SK-N-SH treated with all-trans-retinoic acid at 6 μM for 48 hours (cell line): ENCODE measurements around the gene GOLGA1.

Source experiments
- CSDC2 ChIP-seq: fragments of 250-450 bp; sonication (Bioruptor Pico); IDR thresholded peaks from 2 replicates; pipeline ENCODE4 v1.5.0; 2020; ENCODE audit warnings: mild to moderate bottlenecking, moderate library complexity
- ESRRG ChIP-seq: fragments of 250-450 bp; sonication (Bioruptor Pico); IDR thresholded peaks from 2 replicates; pipeline ENCODE4 v1.6.1; 2021; ENCODE audit warnings: mild to moderate bottlenecking
- OSR1 ChIP-seq: fragments of 250-450 bp; sonication (Bioruptor Pico); IDR thresholded peaks from 2 replicates; pipeline ENCODE4 v1.8.0; 2022; ENCODE audit warnings: moderate library complexity, mild to moderate bottlenecking, inconsistent platforms
- RARB ChIP-seq: fragments of 250-450 bp; sonication (Bioruptor Pico); IDR thresholded peaks from 2 replicates; pipeline ENCODE4 v1.8.0; 2021; ENCODE audit warnings: mild to moderate bottlenecking, moderate library complexity
- TCF4 ChIP-seq: fragments of 250-450 bp; sonication (Bioruptor Pico); IDR thresholded peaks from 2 replicates; pipeline ENCODE4 v1.8.0; 2021; ENCODE audit warnings: mild to moderate bottlenecking, moderate library complexity, borderline replicate concordance
- ZNF8 ChIP-seq: fragments of 450-650 bp; formaldehyde crosslinking; IDR thresholded peaks from 2 replicates; pipeline ENCODE4 v1.5.0; 2020; ENCODE audit warnings: mild to moderate bottlenecking, moderate library complexity
- TF ChIP-seq, protein P1 (sequence below): fragments of 250-450 bp; sonication (Bioruptor Pico); IDR thresholded peaks from 2 replicates; pipeline ENCODE4 v1.8.0; 2020; ENCODE audit warnings: mild to moderate bottlenecking, moderate library complexity, borderline replicate concordance
- TF ChIP-seq, protein P2 (sequence below): fragments of 250-450 bp; sonication (Bioruptor Pico); IDR thresholded peaks from 2 replicates; pipeline ENCODE4 v1.5.0; 2020; ENCODE audit warnings: mild to moderate bottlenecking, moderate library complexity

DNA sequence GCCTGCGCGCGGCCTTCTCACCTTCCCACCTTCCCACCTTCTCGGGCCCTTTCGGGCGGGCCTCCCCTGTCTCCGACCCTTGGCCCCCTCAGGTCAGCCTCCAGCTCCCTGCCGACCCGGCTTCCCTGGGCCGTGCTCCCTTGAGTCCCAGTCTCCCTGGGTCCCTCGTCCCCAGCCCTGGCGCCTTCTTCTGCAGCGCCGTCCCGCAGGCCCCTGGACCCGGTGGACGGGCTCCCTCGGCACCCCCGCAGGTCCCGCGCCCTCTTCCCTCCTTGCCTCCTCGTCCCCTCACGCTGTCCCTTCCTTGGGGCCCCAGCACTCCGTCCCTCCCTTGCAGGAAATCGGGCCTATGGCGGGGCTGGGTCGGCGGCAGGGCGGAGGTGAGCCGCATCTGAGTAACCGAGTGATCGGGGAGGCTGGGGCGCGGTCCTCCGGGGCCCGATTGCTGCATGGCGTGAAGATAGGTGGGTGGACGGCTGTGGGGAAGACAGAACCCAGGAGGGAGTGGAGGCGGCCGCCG is 71.4 kb downstream of the GOLGA1 start:
- TF ChIP-seq, protein P1, sequence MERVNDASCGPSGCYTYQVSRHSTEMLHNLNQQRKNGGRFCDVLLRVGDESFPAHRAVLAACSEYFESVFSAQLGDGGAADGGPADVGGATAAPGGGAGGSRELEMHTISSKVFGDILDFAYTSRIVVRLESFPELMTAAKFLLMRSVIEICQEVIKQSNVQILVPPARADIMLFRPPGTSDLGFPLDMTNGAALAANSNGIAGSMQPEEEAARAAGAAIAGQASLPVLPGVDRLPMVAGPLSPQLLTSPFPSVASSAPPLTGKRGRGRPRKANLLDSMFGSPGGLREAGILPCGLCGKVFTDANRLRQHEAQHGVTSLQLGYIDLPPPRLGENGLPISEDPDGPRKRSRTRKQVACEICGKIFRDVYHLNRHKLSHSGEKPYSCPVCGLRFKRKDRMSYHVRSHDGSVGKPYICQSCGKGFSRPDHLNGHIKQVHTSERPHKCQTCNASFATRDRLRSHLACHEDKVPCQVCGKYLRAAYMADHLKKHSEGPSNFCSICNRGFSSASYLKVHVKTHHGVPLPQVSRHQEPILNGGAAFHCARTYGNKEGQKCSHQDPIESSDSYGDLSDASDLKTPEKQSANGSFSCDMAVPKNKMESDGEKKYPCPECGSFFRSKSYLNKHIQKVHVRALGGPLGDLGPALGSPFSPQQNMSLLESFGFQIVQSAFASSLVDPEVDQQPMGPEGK (CRISPR knock-in tag): no peak
- TF ChIP-seq TCF4 (CRISPR knock-in tag) (no peak), ESRRG (no peak), ZNF8 (CRISPR knock-in tag) (no peak), CSDC2 (CRISPR knock-in tag) (no peak), RARB (CRISPR knock-in tag) (no peak), OSR1 (no peak)
- TF ChIP-seq, protein P2, sequence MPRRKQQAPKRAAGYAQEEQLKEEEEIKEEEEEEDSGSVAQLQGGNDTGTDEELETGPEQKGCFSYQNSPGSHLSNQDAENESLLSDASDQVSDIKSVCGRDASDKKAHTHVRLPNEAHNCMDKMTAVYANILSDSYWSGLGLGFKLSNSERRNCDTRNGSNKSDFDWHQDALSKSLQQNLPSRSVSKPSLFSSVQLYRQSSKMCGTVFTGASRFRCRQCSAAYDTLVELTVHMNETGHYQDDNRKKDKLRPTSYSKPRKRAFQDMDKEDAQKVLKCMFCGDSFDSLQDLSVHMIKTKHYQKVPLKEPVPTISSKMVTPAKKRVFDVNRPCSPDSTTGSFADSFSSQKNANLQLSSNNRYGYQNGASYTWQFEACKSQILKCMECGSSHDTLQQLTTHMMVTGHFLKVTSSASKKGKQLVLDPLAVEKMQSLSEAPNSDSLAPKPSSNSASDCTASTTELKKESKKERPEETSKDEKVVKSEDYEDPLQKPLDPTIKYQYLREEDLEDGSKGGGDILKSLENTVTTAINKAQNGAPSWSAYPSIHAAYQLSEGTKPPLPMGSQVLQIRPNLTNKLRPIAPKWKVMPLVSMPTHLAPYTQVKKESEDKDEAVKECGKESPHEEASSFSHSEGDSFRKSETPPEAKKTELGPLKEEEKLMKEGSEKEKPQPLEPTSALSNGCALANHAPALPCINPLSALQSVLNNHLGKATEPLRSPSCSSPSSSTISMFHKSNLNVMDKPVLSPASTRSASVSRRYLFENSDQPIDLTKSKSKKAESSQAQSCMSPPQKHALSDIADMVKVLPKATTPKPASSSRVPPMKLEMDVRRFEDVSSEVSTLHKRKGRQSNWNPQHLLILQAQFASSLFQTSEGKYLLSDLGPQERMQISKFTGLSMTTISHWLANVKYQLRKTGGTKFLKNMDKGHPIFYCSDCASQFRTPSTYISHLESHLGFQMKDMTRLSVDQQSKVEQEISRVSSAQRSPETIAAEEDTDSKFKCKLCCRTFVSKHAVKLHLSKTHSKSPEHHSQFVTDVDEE (CRISPR knock-in tag): no peak
